ENCODE results near the gene SPTBN4.

SPTBN4 gene

GRCh38 chr19:40457048-40457447 is 9.8 kb upstream of the SPTBN4 start:
- Histone ChIP-seq H2AFZ (ENCODE audit: low read length) (no peak overlapping the region), H3K27ac (ENCODE audit: low read depth, low read length, poor library complexity, severe bottlenecking) (no peak overlapping the region), H3K4me2 (ENCODE audit: low read length) (no peak overlapping the region), H3K9ac (ENCODE audit: low read length) (no peak overlapping the region), H3F3A (ENCODE audit: insufficient read depth, low read length) (no peaks in the 10 kb centered on the region), H4K20me1 (ENCODE audit: insufficient read depth, low read length) (no peaks in the 10 kb centered on the region), H3K27me3 (ENCODE audit: insufficient read depth, low read length) (no peaks in the 10 kb centered on the region), H3K4me1 (ENCODE audit: insufficient read depth, low read length, severe bottlenecking) (peaks cover 4% of the 10 kb centered on the region), H3K79me2 (ENCODE audit: insufficient read depth, low read length) (no peaks in the 10 kb centered on the region), H3K36me3 (ENCODE audit: insufficient read depth, low read length) (no peaks in the 10 kb centered on the region), H3K4me3 (ENCODE audit: low read depth, low read length, poor library complexity, severe bottlenecking) (no peak overlapping the region), H3K9me2 (ENCODE audit: low read depth, low read length) (no peaks in the 10 kb centered on the region), H3K9me3 (ENCODE audit: low read length) (no peaks in the 10 kb centered on the region)
- TF ChIP-seq, protein P1, sequence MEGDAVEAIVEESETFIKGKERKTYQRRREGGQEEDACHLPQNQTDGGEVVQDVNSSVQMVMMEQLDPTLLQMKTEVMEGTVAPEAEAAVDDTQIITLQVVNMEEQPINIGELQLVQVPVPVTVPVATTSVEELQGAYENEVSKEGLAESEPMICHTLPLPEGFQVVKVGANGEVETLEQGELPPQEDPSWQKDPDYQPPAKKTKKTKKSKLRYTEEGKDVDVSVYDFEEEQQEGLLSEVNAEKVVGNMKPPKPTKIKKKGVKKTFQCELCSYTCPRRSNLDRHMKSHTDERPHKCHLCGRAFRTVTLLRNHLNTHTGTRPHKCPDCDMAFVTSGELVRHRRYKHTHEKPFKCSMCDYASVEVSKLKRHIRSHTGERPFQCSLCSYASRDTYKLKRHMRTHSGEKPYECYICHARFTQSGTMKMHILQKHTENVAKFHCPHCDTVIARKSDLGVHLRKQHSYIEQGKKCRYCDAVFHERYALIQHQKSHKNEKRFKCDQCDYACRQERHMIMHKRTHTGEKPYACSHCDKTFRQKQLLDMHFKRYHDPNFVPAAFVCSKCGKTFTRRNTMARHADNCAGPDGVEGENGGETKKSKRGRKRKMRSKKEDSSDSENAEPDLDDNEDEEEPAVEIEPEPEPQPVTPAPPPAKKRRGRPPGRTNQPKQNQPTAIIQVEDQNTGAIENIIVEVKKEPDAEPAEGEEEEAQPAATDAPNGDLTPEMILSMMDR (IDR thresholded peaks at IDR 0.05; ENCODE audit: low read length) = no peak
- TF ChIP-seq EZH2 (IDR thresholded peaks at IDR 0.05; ENCODE audit: borderline replicate concordance, low read length) = no peak

DNA sequence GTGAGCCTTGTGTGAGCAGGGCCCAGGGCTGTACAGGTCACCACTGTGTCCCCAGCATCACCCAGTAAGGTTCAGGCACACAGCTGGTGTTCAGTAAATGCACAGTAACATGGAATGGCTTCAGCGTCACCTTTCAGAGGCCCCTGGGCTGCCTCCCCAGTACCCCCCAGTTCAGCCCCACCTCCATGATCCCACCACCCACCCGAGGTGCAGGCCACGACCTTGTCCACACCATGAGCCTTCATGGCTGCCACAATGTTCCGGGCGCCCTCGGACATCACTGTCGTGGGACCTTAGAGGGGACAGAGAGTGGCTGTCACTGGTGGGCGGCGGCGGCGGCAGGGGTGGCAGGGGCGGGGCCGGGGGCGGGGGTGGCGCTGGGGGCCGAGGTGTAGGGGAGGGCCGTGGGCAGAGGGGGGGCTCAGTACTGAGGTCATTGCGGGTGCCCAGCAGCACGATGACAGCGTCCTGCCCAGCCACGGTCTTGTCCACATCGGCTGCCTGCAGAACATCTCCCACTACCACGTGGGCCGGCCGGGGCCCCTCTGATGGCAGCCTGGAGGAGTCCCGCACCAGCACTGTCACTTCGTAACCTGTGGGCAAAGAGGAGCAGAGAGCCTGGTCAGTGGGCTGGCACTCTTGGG is 8.7 kb upstream of the SPTBN4 start:
- no peaks in the 10 kb centered on the region for H3K27me3 ChIP-seq (ENCODE audit: insufficient read depth, low read length)
- no peak overlapping the region for H3K9ac ChIP-seq (ENCODE audit: low read length)
- no peaks in the 10 kb centered on the region for H3F3A ChIP-seq (ENCODE audit: insufficient read depth, low read length)
- H3K9me3 ChIP-seq (ENCODE audit: low read length) = no peaks in the 10 kb centered on the region
- no peak overlapping the region for H2AFZ ChIP-seq (ENCODE audit: low read length)
- H3K79me2 ChIP-seq (ENCODE audit: insufficient read depth, low read length) = no peaks in the 10 kb centered on the region
- TF ChIP-seq, protein P1 (IDR thresholded peaks at IDR 0.05; ENCODE audit: low read length) = no peak
- H3K9me2 ChIP-seq (ENCODE audit: low read depth, low read length) = no peaks in the 10 kb centered on the region
- no peak overlapping the region for H3K4me3 ChIP-seq (ENCODE audit: low read depth, low read length, poor library complexity, severe bottlenecking)
- H4K20me1 ChIP-seq (ENCODE audit: insufficient read depth, low read length) = no peaks in the 10 kb centered on the region
- H3K4me1 ChIP-seq (ENCODE audit: insufficient read depth, low read length, severe bottlenecking) = peaks cover 5% of the 10 kb centered on the region
- H3K36me3 ChIP-seq (ENCODE audit: insufficient read depth, low read length) = no peaks in the 10 kb centered on the region
- no peak overlapping the region for H3K27ac ChIP-seq (ENCODE audit: low read depth, low read length, poor library complexity, severe bottlenecking)
- no peak overlapping the region for H3K4me2 ChIP-seq (ENCODE audit: low read length)

DNA sequence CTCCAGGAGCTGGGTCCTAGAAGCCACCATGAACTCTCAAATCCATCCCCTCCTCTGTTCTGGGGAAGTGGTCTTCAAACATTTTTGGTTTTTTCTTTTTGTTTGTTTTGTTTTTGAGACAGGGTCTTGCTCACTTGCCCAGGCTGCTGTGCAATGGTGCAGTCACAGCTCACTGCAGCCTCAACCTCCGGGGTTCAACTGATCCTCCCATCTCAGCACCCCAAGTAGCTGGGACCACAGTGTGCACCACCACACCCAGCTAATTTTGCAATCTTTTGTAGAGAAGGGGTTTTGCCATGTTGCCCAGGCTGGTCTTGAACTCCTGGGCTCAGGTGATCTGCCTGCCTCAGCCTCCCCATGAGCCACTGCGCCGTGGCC is 8.2 kb upstream of the SPTBN4 start:
- Histone ChIP-seq H4K20me1 (ENCODE audit: insufficient read depth, low read length) (no peaks in the 10 kb centered on the region), H3K36me3 (ENCODE audit: insufficient read depth, low read length) (no peaks in the 10 kb centered on the region), H3K4me2 (ENCODE audit: low read length) (no peak overlapping the region), H3K9ac (ENCODE audit: low read length) (no peak overlapping the region), H3F3A (ENCODE audit: insufficient read depth, low read length) (no peaks in the 10 kb centered on the region), H3K79me2 (ENCODE audit: insufficient read depth, low read length) (no peaks in the 10 kb centered on the region), H3K27me3 (ENCODE audit: insufficient read depth, low read length) (no peaks in the 10 kb centered on the region), H3K4me3 (ENCODE audit: low read depth, low read length, poor library complexity, severe bottlenecking) (no peak overlapping the region), H3K9me3 (ENCODE audit: low read length) (no peaks in the 10 kb centered on the region), H3K4me1 (ENCODE audit: insufficient read depth, low read length, severe bottlenecking) (peaks cover 5% of the 10 kb centered on the region), H3K9me2 (ENCODE audit: low read depth, low read length) (no peaks in the 10 kb centered on the region), H2AFZ (ENCODE audit: low read length) (no peak overlapping the region), H3K27ac (ENCODE audit: low read depth, low read length, poor library complexity, severe bottlenecking) (no peak overlapping the region)
- no peak for TF ChIP-seq EZH2 (IDR thresholded peaks at IDR 0.05; ENCODE audit: borderline replicate concordance, low read length)
- TF ChIP-seq, protein P1 (IDR thresholded peaks at IDR 0.05; ENCODE audit: low read length) = no peak

Measured in OCI-LY1 (cell line).